GM12874 (cell line): ENCODE measurements around the gene CHCHD10.

Experiments used
- TF ChIP-seq, protein P1 (sequence below): IDR thresholded peaks from 2 replicates; pipeline ENCODE4 v1.5.1; 2011; ENCODE audit warnings: low read depth, mild to moderate bottlenecking, control low read depth, low read length, moderate library complexity; ENCODE audit not compliant: insufficient read depth

Gene CHCHD10

GRCh38 chr22:23786752-23787599 is 19.2 kb upstream of the CHCHD10 start, which contains the start of gene SMARCB1:
Gene SMARCB1, plus strand, starts transcription at chr22:23786966. Its CDS starts 204 bp downstream, at chr22:23787170.
- TF ChIP-seq, protein P1, sequence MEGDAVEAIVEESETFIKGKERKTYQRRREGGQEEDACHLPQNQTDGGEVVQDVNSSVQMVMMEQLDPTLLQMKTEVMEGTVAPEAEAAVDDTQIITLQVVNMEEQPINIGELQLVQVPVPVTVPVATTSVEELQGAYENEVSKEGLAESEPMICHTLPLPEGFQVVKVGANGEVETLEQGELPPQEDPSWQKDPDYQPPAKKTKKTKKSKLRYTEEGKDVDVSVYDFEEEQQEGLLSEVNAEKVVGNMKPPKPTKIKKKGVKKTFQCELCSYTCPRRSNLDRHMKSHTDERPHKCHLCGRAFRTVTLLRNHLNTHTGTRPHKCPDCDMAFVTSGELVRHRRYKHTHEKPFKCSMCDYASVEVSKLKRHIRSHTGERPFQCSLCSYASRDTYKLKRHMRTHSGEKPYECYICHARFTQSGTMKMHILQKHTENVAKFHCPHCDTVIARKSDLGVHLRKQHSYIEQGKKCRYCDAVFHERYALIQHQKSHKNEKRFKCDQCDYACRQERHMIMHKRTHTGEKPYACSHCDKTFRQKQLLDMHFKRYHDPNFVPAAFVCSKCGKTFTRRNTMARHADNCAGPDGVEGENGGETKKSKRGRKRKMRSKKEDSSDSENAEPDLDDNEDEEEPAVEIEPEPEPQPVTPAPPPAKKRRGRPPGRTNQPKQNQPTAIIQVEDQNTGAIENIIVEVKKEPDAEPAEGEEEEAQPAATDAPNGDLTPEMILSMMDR, result no peak

DNA sequence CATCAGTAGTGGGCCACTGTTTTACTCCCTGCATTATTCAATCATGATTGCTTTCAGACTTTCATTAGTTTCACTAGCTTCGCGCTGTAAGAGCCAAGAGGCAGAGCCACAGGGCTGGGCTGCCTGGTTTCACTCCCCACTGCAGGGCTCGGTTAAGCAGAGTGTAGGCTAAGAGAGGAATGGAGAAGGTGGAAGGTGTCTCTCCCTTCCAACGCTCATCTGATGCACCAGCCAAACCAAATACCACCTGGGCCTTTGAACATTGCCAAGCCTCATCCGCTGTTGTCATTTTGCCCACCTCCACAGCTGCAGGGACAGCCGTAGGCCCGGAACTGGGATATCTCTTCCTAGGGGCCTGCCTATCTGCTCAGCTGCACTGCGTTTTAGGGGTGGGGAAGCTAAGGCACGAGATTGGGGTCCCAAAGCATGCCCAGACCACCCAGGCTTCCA is 18.5 kb upstream of the CHCHD10 start:
- TF ChIP-seq, protein P1, result no peak

DNA sequence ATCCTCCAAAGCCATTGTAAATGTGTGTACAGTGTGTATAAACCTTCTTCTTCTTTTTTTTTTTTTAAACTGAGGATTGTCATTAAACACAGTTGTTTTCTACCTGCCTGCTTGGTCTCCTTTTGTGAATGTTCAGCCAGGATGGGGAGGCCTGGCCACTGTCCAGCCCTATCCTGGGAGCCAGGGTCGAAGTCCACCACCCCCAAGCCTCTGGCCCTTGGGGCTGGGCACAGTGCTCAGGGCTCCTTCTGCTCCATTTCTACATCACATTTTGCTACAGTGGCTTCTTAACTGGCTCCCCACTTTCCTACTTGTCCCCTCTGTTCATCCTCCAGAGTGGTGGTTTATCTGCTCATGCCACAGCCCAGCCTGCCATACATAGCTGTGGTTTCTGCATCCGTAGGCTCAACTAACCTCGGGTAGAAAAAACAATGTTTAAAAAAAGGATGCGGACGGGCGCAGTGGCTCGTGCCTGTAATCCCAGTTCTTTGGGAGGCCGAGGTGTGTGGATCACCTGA is 16.5 kb upstream of the CHCHD10 start:
- TF ChIP-seq, protein P1, result no peak

- TF ChIP-seq, protein P1, result no peak
Measured at GRCh38 chr22:23783265-23784150, 15.7 kb upstream of the CHCHD10 start.

DNA sequence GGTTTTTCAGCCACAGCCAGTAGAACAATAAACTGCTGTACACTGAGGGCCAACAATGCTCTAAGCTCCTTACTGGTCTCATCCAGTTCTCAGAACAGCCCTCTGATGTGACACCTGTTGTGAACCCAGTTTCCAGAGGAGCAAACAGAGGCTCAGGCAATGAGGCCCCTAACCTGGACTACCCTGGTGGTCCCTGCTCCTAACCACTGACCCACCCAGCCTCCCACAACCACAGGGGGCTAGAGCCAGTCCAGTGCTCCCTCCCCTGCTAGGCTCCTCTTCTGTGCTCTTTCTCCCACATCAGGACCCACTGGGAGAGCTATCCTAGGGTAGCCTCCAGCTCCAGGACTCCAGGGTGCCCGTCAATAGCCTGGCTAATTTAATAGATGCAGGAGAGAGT is 14.9 kb upstream of the CHCHD10 start:
- TF ChIP-seq, protein P1, result no peak

GRCh38 chr22:23782252-23782651 is 14.5 kb upstream of the CHCHD10 start:
- TF ChIP-seq, protein P1, result no peak

- TF ChIP-seq, protein P1, result no peak
Measured at GRCh38 chr22:23781511-23782183, 13.9 kb upstream of the CHCHD10 start.
